Type B pancreatic cell (in vitro differentiated cells): ENCODE data around the gene ZAP70. TPM values are rescaled to one million over a fixed set of nuclear protein-coding genes. Genes with fewer than 3 reads are reported as not detected.

Source experiments
- DNase-seq: peaks from one replicate; pipeline ENCODE4 v3.0.0; 2021; ENCODE audit warnings: mixed read lengths; ENCODE audit not compliant: unreplicated experiment; ENCODE audit errors: extremely low spot score
- H3K27ac Mint-ChIP-seq: 2 replicates; pipeline ENCODE4 v1.8.0; 2021; ENCODE audit warnings: mild to moderate bottlenecking, mixed read lengths
- H3K27me3 Mint-ChIP-seq: 2 replicates; pipeline ENCODE4 v1.8.0; 2021; ENCODE audit warnings: mixed read lengths
- H3K36me3 Mint-ChIP-seq: 2 replicates; pipeline ENCODE4 v1.8.0; 2021; ENCODE audit warnings: mixed read lengths
- H3K4me1 Mint-ChIP-seq: one replicate; pipeline ENCODE4 v1.8.0; 2021; ENCODE audit warnings: mixed read lengths; ENCODE audit not compliant: unreplicated experiment
- H3K4me3 Mint-ChIP-seq: 2 replicates; pipeline ENCODE4 v1.8.0; 2021; ENCODE audit warnings: mild to moderate bottlenecking, mixed read lengths
- H3K9me3 Mint-ChIP-seq: 2 replicates; pipeline ENCODE4 v1.8.0; 2021; ENCODE audit warnings: mixed read lengths
- CTCF ChIP-seq: fragments of 200-600 bp; sonication (generic); conservative IDR thresholded peaks from 2 replicates; pipeline ENCODE4 v1.5.0; 2021; ENCODE audit warnings: antibody characterized with exemption, mild to moderate bottlenecking
- total RNA-seq: library from RNA; stranded (reverse); gene quantifications from 2 replicates; pipeline ENCODE4 v1.2.1, GENCODE V29; 2021; ENCODE audit warnings: low replicate concordance

The ZAP70 gene
- total RNA-seq, 1 donor from 2014 or later = 2.5 TPM

DNA sequence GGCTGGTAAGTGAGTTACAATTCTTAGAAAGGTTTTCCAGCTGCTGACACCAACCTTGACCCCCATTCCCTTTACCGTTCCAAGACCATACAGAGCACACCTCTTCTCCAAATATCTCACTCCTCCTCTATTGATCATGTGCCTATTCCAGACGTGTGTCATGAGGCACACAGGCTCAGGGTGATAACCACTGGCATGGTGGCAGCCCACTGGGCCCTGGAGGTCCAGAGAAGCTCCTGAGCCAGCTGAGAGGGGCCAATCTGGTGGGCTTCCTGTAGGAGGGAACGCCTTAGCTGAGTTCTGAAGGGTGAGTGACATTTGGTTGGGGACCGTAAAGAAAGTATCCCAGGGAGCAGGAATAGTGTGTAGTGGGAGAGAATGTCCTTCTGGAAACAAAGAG is 28.3 kb downstream of the ZAP70 start:
- Mint-ChIP-seq H3K27ac (peak overlapping the region; percentile 30), H3K36me3 (peaks cover 10% of the 10 kb centered on the region), H3K27me3 (no peaks in the 10 kb centered on the region), H3K4me1 (peaks cover 25% of the 10 kb centered on the region), H3K9me3 (peaks cover 5% of the 10 kb centered on the region), H3K4me3 (peak overlapping the region; percentile 15)
- TF ChIP-seq CTCF = no peak
- DNase-seq = no peak

DNA sequence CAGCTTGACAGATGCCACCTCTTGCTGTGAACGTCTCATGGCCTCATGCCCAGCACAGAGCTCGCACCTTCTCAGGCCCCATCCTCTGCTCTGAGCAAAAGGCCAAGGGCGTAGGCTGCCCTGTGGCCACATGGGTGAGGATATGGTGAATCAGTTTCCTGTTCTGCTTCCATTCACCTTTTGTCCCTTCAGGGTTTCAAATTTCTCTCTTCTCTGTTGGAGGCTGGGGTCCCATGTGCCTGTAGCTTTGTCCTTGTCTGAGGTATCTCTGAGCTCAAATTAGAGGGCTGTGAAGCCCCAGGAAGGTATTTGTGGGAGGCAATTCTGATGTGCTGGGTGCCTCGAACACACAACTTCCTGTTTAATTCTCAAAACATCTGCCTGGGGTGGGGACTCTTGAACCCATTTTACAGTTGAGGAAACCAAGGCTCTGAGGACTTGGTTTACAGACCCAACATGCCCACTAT is 29.0 kb downstream of the ZAP70 start:
- Mint-ChIP-seq H3K4me3 (no peak overlapping the region), H3K9me3 (peaks cover 5% of the 10 kb centered on the region), H3K4me1 (peaks cover 30% of the 10 kb centered on the region), H3K27ac (no peak overlapping the region), H3K27me3 (no peaks in the 10 kb centered on the region), H3K36me3 (peaks cover 12% of the 10 kb centered on the region)
- no peak for TF ChIP-seq CTCF
- no peak for DNase-seq

DNA sequence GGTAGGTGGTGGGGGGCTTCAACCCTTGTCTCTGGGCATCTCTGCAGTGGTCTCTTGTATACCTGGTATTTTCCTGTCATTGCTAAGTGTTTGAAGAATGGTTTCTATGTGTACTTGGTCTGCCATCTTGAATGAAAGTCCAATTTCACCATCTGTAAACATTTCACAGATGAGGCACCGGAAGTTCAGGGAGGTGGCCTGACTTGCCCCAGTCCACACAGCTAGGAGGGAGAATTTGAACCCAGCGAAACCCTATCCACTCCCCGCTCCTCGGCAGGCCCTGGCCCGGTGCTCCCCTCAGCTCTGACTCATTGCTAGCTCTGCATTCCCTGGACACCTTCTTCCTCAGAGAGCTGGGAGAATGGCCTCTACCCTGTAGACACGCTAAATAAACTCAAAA is 30.5 kb downstream of the ZAP70 start:
- H3K4me3 Mint-ChIP-seq = no peak overlapping the region
- no peak overlapping the region for H3K27ac Mint-ChIP-seq
- no peaks in the 10 kb centered on the region for H3K27me3 Mint-ChIP-seq
- no peak for DNase-seq
- peaks cover 14% of the 10 kb centered on the region for H3K36me3 Mint-ChIP-seq
- TF ChIP-seq CTCF = no peak
- H3K9me3 Mint-ChIP-seq = peaks cover 5% of the 10 kb centered on the region
- H3K4me1 Mint-ChIP-seq = peaks cover 36% of the 10 kb centered on the region

GRCh38 chr2:97745474-97746174 is 32.2 kb downstream of the ZAP70 start:
- H3K27ac Mint-ChIP-seq = peak overlapping the region; percentile 61
- no peaks in the 10 kb centered on the region for H3K27me3 Mint-ChIP-seq
- no peak for TF ChIP-seq CTCF
- H3K36me3 Mint-ChIP-seq = peaks cover 14% of the 10 kb centered on the region
- H3K9me3 Mint-ChIP-seq = peaks cover 5% of the 10 kb centered on the region
- peaks cover 39% of the 10 kb centered on the region for H3K4me1 Mint-ChIP-seq
- H3K4me3 Mint-ChIP-seq = peak overlapping the region; percentile 0
- no peak for DNase-seq

GRCh38 chr2:97747285-97747684 is 33.9 kb downstream of the ZAP70 start:
- H3K36me3 Mint-ChIP-seq = peaks cover 23% of the 10 kb centered on the region
- no peak for DNase-seq
- no peak overlapping the region for H3K27ac Mint-ChIP-seq
- H3K4me3 Mint-ChIP-seq = no peak overlapping the region
- no peaks in the 10 kb centered on the region for H3K27me3 Mint-ChIP-seq
- TF ChIP-seq CTCF = no peak
- H3K4me1 Mint-ChIP-seq = peaks cover 42% of the 10 kb centered on the region
- H3K9me3 Mint-ChIP-seq = peaks cover 5% of the 10 kb centered on the region
